ENCODE results near the gene DNAH5.

DNA sequence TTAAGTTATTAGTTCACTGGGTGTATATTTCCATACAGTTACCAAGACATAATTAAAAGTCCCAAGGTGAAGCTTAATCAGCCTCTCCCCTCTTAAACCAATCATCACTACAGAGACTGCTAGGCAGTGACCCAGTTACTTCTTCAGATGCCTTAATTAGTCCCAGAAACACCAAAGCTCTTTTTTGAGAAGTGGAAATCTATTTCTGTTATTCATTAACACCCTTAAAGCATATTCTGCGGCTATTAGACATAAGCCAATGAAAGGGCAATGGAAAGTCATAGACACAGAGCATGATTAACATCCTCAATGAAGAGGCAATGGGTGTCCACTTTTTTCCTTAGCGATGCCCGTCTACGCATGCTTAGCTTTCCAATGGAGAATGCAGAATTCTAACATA, 48.3 kb upstream of the DNAH5 start:
- TF ChIP-seq, protein P1, sequence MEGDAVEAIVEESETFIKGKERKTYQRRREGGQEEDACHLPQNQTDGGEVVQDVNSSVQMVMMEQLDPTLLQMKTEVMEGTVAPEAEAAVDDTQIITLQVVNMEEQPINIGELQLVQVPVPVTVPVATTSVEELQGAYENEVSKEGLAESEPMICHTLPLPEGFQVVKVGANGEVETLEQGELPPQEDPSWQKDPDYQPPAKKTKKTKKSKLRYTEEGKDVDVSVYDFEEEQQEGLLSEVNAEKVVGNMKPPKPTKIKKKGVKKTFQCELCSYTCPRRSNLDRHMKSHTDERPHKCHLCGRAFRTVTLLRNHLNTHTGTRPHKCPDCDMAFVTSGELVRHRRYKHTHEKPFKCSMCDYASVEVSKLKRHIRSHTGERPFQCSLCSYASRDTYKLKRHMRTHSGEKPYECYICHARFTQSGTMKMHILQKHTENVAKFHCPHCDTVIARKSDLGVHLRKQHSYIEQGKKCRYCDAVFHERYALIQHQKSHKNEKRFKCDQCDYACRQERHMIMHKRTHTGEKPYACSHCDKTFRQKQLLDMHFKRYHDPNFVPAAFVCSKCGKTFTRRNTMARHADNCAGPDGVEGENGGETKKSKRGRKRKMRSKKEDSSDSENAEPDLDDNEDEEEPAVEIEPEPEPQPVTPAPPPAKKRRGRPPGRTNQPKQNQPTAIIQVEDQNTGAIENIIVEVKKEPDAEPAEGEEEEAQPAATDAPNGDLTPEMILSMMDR (IDR thresholded peaks at IDR 0.05) = no peak
- TF ChIP-seq POLR2A (IDR thresholded peaks at IDR 0.05) = no peak
